GM21526 (cell line): ENCODE results near the gene LCN6.
"Not testable (repeated sequence)": the region's sequence is repeated elsewhere in the genome, so short reads cannot be mapped to it uniquely, and the experiment has no call there.

ENCODE experiments used
- ATAC-seq: cut with Tn5 transposase; IDR thresholded peaks from one replicate; pipeline ENCODE4 v1.9.1; 2021; ENCODE audit warnings: moderate library complexity; ENCODE audit not compliant: unreplicated experiment, low FRiP score

LCN6 gene

GRCh38 chr9:136748201-136748600 lies at the start of gene LCN6:
TSS of gene LCN6 (minus strand) at chr9:136748525. CDS start at chr9:136748483, 42 bp downstream.
- no peak for ATAC-seq

- ATAC-seq = not testable (repeated sequence)
Observed at GRCh38 chr9:136796775-136797347, 48.5 kb upstream of the LCN6 start.

GRCh38 chr9:136796238-136796774 lies 48.0 kb upstream of the LCN6 start, which contains the start of gene CCDC183:
TSS of gene CCDC183 (plus strand) at chr9:136796338. CDS start at chr9:136796398, 60 bp downstream.
- no peak for ATAC-seq

GRCh38 chr9:136795000-136795348 lies 46.6 kb upstream of the LCN6 start:
- ATAC-seq = no peak

GRCh38 chr9:136794281-136794999 lies 46.1 kb upstream of the LCN6 start:
- no peak for ATAC-seq

GRCh38 chr9:136793086-136793946 lies 45.0 kb upstream of the LCN6 start:
- ATAC-seq = no peak

- ATAC-seq = no peak
Observed at GRCh38 chr9:136792321-136793085, 44.2 kb upstream of the LCN6 start.

- peak; percentile 21 for ATAC-seq
Observed at GRCh38 chr9:136791516-136792276, 43.4 kb upstream of the LCN6 start.

GRCh38 chr9:136790640-136791515 lies 42.6 kb upstream of the LCN6 start, which contains the start of gene TMEM141:
TSS of gene TMEM141 (plus strand) at chr9:136791344. CDS start at chr9:136791371, 27 bp downstream.
- ATAC-seq = peak; percentile 78

- ATAC-seq = no peak
Observed at GRCh38 chr9:136789523-136789937, 41.2 kb upstream of the LCN6 start.

- not testable (repeated sequence) for ATAC-seq
Observed at GRCh38 chr9:136788644-136789522, 40.6 kb upstream of the LCN6 start.

- ATAC-seq = no peak
Observed at GRCh38 chr9:136787690-136788400, 39.5 kb upstream of the LCN6 start.

GRCh38 chr9:136786983-136787382 lies 38.7 kb upstream of the LCN6 start:
- ATAC-seq = not testable (repeated sequence)

GRCh38 chr9:136786451-136786850 lies 38.1 kb upstream of the LCN6 start:
- no peak for ATAC-seq

GRCh38 chr9:136785565-136786355 lies 37.4 kb upstream of the LCN6 start:
- not testable (repeated sequence) for ATAC-seq

GRCh38 chr9:136784997-136785361 lies 36.7 kb upstream of the LCN6 start:
- ATAC-seq = no peak
